HG03469 (cell line): ENCODE results near the gene UGT3A1.
"Not testable (repeated sequence)": the region's sequence is repeated elsewhere in the genome, so short reads cannot be mapped to it uniquely, and the experiment has no call there.

Source experiments
- ATAC-seq: cut with Tn5 transposase; IDR thresholded peaks from one replicate; pipeline ENCODE4 v1.9.1; 2021; ENCODE audit warnings: mild to moderate bottlenecking, moderate library complexity, moderate number of reproducible peaks; ENCODE audit not compliant: unreplicated experiment

The UGT3A1 gene

GRCh38 chr5:35990941-35991611 is at the start of gene UGT3A1:
Gene UGT3A1 (minus strand): TSS chr5:35991390. CDS start chr5:35991240, 150 bp downstream.
- no peak for ATAC-seq

- ATAC-seq: no peak
These were observed 44.5 kb upstream of the UGT3A1 start for GRCh38 chr5:36035696-36036095.

GRCh38 chr5:36034536-36035134 is 43.4 kb upstream of the UGT3A1 start:
- ATAC-seq: not testable (repeated sequence)

GRCh38 chr5:36033486-36033885 is 42.3 kb upstream of the UGT3A1 start:
- no peak for ATAC-seq

GRCh38 chr5:36033047-36033446 is 41.9 kb upstream of the UGT3A1 start:
- no peak for ATAC-seq

- no peak for ATAC-seq
These were observed 40.0 kb upstream of the UGT3A1 start for GRCh38 chr5:36031223-36031622.

GRCh38 chr5:36029914-36030313 is 38.7 kb upstream of the UGT3A1 start:
- no peak for ATAC-seq

- no peak for ATAC-seq
These were observed 37.8 kb upstream of the UGT3A1 start for GRCh38 chr5:36028816-36029465.

GRCh38 chr5:36027711-36028110 is 36.5 kb upstream of the UGT3A1 start:
- no peak for ATAC-seq

- ATAC-seq: no peak
These were observed 35.7 kb upstream of the UGT3A1 start for GRCh38 chr5:36026706-36027465.

GRCh38 chr5:36022246-36022645 is 31.1 kb upstream of the UGT3A1 start:
- ATAC-seq: not testable (repeated sequence)

GRCh38 chr5:36019584-36019983 is 28.4 kb upstream of the UGT3A1 start:
- ATAC-seq: not testable (repeated sequence)

GRCh38 chr5:36017622-36018021 is 26.4 kb upstream of the UGT3A1 start:
- ATAC-seq: no peak

GRCh38 chr5:36017004-36017403 is 25.8 kb upstream of the UGT3A1 start:
- no peak for ATAC-seq

- ATAC-seq: no peak
These were observed 22.0 kb upstream of the UGT3A1 start for GRCh38 chr5:36013182-36013581.

- ATAC-seq: no peak
These were observed 18.5 kb upstream of the UGT3A1 start for GRCh38 chr5:36009698-36010097.

GRCh38 chr5:36007366-36007765 is 16.2 kb upstream of the UGT3A1 start:
- no peak for ATAC-seq

- ATAC-seq: no peak
These were observed 15.0 kb upstream of the UGT3A1 start for GRCh38 chr5:36006163-36006562.

- no peak for ATAC-seq
These were observed 9.8 kb upstream of the UGT3A1 start for GRCh38 chr5:36001032-36001431.

GRCh38 chr5:35999547-35999946 is 8.4 kb upstream of the UGT3A1 start:
- ATAC-seq: no peak

- ATAC-seq: no peak
These were observed 4.9 kb upstream of the UGT3A1 start for GRCh38 chr5:35996076-35996475.
